ENCODE results near the gene HBQ1. TPM values are rescaled to one million over a fixed set of nuclear protein-coding genes. Genes with fewer than 3 reads are reported as not detected.
"Not testable (repeated sequence)": the region's sequence is repeated elsewhere in the genome, so short reads cannot be mapped to it uniquely, and the experiment has no call there.

HBQ1 gene
- total RNA-seq, 1 experiment from 2014 or later: not detected

DNA sequence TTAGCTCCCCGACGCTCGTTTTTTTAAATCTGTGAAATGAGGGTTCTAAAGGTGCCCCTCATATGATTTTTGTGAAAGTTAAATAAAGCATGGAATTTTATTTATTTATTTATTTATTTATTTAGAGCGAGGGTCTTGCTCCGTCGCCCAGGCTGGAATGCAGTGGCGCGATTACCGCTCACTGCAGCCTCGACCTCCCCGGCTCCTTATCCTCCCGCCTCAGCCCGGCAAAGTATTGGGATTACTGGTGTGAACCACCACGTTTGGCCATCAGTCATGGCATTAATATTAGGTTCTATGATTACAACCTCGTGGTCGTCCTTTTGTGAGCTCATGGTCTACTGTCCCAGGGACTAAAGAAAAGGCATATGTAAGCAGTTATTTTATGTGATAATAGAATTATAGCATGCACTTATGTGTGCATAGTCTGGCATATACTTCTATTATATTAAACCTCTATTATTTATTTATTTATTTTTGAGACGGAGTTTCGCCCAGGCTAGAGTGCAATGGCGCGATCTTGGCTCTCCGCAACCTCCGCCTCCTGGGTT is 49.5 kb downstream of the HBQ1 start:
- ATAC-seq (no peak), DNase-seq (ENCODE audit: low read depth, low spot score) (no peak)
- H3K27me3 ChIP-seq (ENCODE audit: insufficient read depth, low read length): no peaks in the 10 kb centered on the region
- TF ChIP-seq EZH2 (IDR thresholded peaks at IDR 0.05): no peak
- TF ChIP-seq, protein P1, sequence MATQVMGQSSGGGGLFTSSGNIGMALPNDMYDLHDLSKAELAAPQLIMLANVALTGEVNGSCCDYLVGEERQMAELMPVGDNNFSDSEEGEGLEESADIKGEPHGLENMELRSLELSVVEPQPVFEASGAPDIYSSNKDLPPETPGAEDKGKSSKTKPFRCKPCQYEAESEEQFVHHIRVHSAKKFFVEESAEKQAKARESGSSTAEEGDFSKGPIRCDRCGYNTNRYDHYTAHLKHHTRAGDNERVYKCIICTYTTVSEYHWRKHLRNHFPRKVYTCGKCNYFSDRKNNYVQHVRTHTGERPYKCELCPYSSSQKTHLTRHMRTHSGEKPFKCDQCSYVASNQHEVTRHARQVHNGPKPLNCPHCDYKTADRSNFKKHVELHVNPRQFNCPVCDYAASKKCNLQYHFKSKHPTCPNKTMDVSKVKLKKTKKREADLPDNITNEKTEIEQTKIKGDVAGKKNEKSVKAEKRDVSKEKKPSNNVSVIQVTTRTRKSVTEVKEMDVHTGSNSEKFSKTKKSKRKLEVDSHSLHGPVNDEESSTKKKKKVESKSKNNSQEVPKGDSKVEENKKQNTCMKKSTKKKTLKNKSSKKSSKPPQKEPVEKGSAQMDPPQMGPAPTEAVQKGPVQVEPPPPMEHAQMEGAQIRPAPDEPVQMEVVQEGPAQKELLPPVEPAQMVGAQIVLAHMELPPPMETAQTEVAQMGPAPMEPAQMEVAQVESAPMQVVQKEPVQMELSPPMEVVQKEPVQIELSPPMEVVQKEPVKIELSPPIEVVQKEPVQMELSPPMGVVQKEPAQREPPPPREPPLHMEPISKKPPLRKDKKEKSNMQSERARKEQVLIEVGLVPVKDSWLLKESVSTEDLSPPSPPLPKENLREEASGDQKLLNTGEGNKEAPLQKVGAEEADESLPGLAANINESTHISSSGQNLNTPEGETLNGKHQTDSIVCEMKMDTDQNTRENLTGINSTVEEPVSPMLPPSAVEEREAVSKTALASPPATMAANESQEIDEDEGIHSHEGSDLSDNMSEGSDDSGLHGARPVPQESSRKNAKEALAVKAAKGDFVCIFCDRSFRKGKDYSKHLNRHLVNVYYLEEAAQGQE (IDR thresholded peaks at IDR 0.05; ENCODE audit: low read depth): no peak
- TF ChIP-seq CBX3 (IDR thresholded peaks at IDR 0.05; ENCODE audit: low read depth): no peak
- TF ChIP-seq FOSL1 (IDR thresholded peaks at IDR 0.05; ENCODE audit: low read depth): no peak
- no peak for TF ChIP-seq CEBPB (IDR thresholded peaks at IDR 0.05; ENCODE audit: low read depth)
- TF ChIP-seq, protein P2, sequence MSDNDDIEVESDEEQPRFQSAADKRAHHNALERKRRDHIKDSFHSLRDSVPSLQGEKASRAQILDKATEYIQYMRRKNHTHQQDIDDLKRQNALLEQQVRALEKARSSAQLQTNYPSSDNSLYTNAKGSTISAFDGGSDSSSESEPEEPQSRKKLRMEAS (IDR thresholded peaks at IDR 0.05): no peak
- TF ChIP-seq, protein P3, sequence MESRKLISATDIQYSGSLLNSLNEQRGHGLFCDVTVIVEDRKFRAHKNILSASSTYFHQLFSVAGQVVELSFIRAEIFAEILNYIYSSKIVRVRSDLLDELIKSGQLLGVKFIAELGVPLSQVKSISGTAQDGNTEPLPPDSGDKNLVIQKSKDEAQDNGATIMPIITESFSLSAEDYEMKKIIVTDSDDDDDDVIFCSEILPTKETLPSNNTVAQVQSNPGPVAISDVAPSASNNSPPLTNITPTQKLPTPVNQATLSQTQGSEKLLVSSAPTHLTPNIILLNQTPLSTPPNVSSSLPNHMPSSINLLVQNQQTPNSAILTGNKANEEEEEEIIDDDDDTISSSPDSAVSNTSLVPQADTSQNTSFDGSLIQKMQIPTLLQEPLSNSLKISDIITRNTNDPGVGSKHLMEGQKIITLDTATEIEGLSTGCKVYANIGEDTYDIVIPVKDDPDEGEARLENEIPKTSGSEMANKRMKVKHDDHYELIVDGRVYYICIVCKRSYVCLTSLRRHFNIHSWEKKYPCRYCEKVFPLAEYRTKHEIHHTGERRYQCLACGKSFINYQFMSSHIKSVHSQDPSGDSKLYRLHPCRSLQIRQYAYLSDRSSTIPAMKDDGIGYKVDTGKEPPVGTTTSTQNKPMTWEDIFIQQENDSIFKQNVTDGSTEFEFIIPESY (IDR thresholded peaks at IDR 0.05; ENCODE audit: extremely low read depth, insufficient replicate concordance, low read length): no peak
- no peak for TF ChIP-seq ELF1 (IDR thresholded peaks at IDR 0.05; ENCODE audit: borderline replicate concordance, low read depth)
- TF ChIP-seq SP1 (IDR thresholded peaks at IDR 0.05; ENCODE audit: low read depth): no peak
- no peak for TF ChIP-seq POLR2A (IDR thresholded peaks at IDR 0.05; ENCODE audit: borderline replicate concordance, extremely low read depth, insufficient read depth, insufficient read length)
- no peak for TF ChIP-seq ZNF274 (IDR thresholded peaks at IDR 0.05; ENCODE audit: low read depth, low read length)
- TF ChIP-seq POLR2AphosphoS5 (IDR thresholded peaks at IDR 0.05; ENCODE audit: low read depth, low read length): no peak
- TF ChIP-seq YY1 (IDR thresholded peaks at IDR 0.05; ENCODE audit: extremely low read depth, insufficient replicate concordance, low read depth, low read length): no peak
- TF ChIP-seq EGR1 (IDR thresholded peaks at IDR 0.05; ENCODE audit: low read depth): no peak
- H3K9ac ChIP-seq (ENCODE audit: low read length): no peak overlapping the region
- H2AFZ ChIP-seq (ENCODE audit: low read depth, low read length, poor library complexity, severe bottlenecking): no peak overlapping the region
- H3K9me3 ChIP-seq (ENCODE audit: control insufficient read depth in 1 of 2, insufficient read depth in 1 of 2, low read depth in 1 of 2, low read length in 2 of 2): no peaks in the 10 kb centered on the region
- peaks cover 38% of the 10 kb centered on the region for H3K79me2 ChIP-seq (ENCODE audit: insufficient read depth, low read length)
- intact Hi-C loops (cut with micrococcal nuclease): loop anchor here (5.0 kb wide), 1 partner anchor 122 kb away; the partner anchor contains the start of gene AXIN1
- ChIA-PET CTCF (no interaction called here), POLR2A (interaction anchor here (0.8 kb wide), 1 partner anchor 123 kb away, joined by 3 read pairs; the partner anchor contains the start of gene AXIN1), RAD21 (ENCODE audit: low non-redundant PET in 1 of 2, low total read pairs in 2 of 2, uncharacterized antibody in 2 of 2, unreplicated experiment in 2 of 2) (no interaction called here)
- H3K4me2 ChIP-seq (ENCODE audit: low read length): peak overlapping the region; percentile 75
- H3K4me1 ChIP-seq (ENCODE audit: control insufficient read depth in 1 of 2, insufficient read depth in 2 of 2, low read length in 2 of 2): peaks cover 0 to 9% of the 10 kb centered on the region in 2 experiments; a peak in 2 of 4 replicates
- H3K36me3 ChIP-seq (ENCODE audit: control insufficient read depth in 1 of 2, insufficient read depth in 2 of 2, low read length in 2 of 2): peaks cover 15 to 17% of the 10 kb centered on the region in 2 experiments; a peak in 2 of 4 replicates
- no TSS peak for BruUV-seq (replicated peaks)
- H4K20me1 ChIP-seq (ENCODE audit: insufficient read depth): peaks cover 9% of the 10 kb centered on the region; the same call in 1 of the 2 replicates
- no peak overlapping the region for H3K27ac ChIP-seq (ENCODE audit: low read depth, low read length)
- H3K4me3 ChIP-seq (replicated peaks in 1 of 2; ENCODE audit: low read depth in 1 of 2, low read length in 2 of 2): peak overlapping the region in 1 of 2 experiments; percentile 81; a peak in 3 of 4 replicates
- H3K9me2 ChIP-seq (ENCODE audit: insufficient read depth): no peaks in the 10 kb centered on the region

DNA sequence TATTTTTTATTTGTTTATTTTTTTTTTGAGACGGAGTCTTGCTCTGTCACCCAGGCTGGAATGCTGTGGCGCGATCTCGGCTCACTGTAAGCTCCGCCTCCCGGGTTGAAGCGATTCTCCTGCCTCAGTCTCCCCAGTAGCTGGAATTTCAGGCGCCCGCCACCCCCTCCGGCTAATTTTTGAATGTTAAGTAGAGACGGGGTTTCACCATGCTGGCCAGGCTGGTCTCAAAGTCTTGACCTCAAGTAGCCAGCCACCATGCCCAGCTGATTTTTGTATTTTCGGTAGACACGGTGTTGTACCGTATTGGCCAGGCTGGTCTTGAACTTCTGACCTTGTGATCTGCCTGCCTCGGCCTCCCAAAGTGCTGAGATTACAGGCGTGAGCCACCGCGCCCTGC is 50.1 kb downstream of the HBQ1 start:
- Histone ChIP-seq H3K79me2 (ENCODE audit: insufficient read depth, low read length) (peaks cover 35% of the 10 kb centered on the region), H3K36me3 (ENCODE audit: control insufficient read depth in 1 of 2, insufficient read depth in 2 of 2, low read length in 2 of 2) (peaks cover 15 to 17% of the 10 kb centered on the region in 2 experiments; a peak in 2 of 4 replicates)
- H3K9ac ChIP-seq (ENCODE audit: low read length); H3K27me3 ChIP-seq (ENCODE audit: insufficient read depth, low read length); H4K20me1 ChIP-seq (ENCODE audit: insufficient read depth); H3K4me2 ChIP-seq (ENCODE audit: low read length); H2AFZ ChIP-seq (ENCODE audit: low read depth, low read length, poor library complexity, severe bottlenecking); BruUV-seq (replicated peaks); DNase-seq (ENCODE audit: low read depth, low spot score); H3K4me1 ChIP-seq (ENCODE audit: control insufficient read depth in 1 of 2, insufficient read depth in 2 of 2, low read length in 2 of 2); intact Hi-C loops (cut with micrococcal nuclease); H3K4me3 ChIP-seq (replicated peaks in 1 of 2; ENCODE audit: low read depth in 1 of 2, low read length in 2 of 2); POLR2A ChIA-PET; RAD21 ChIA-PET (ENCODE audit: low non-redundant PET in 1 of 2, low total read pairs in 2 of 2, uncharacterized antibody in 2 of 2, unreplicated experiment in 2 of 2); H3K27ac ChIP-seq (ENCODE audit: low read depth, low read length); CTCF ChIA-PET; ATAC-seq; H3K9me3 ChIP-seq (ENCODE audit: control insufficient read depth in 1 of 2, insufficient read depth in 1 of 2, low read depth in 1 of 2, low read length in 2 of 2); H3K9me2 ChIP-seq (ENCODE audit: insufficient read depth): not testable (repeated sequence)

All from HCT116 (cell line).